SK-N-SH treated with all-trans-retinoic acid at 6 μM for 48 hours (cell line): Measurements from ENCODE around the gene FAM83D.

ENCODE experiments used
- ARNTL ChIP-seq: fragments of 450-650 bp; formaldehyde crosslinking; IDR thresholded peaks from 2 replicates; pipeline ENCODE4 v1.5.0; 2020; ENCODE audit warnings: low read depth, mild to moderate bottlenecking, moderate library complexity, borderline replicate concordance
- BACH2 ChIP-seq: fragments of 250-450 bp; sonication (Bioruptor Pico); IDR thresholded peaks from 2 replicates; pipeline ENCODE4 v1.9.0; 2021; ENCODE audit warnings: mild to moderate bottlenecking, borderline replicate concordance
- POU6F1 ChIP-seq: fragments of 250-450 bp; sonication (Bioruptor Pico); IDR thresholded peaks from 2 replicates; pipeline ENCODE4 v1.8.0; 2021; ENCODE audit warnings: low read depth, mild to moderate bottlenecking, moderate library complexity, borderline replicate concordance
- RARB ChIP-seq: fragments of 250-450 bp; sonication (Bioruptor Pico); IDR thresholded peaks from 2 replicates; pipeline ENCODE4 v1.8.0; 2021; ENCODE audit warnings: mild to moderate bottlenecking, moderate library complexity
- ZC3H10 ChIP-seq: fragments of 250-450 bp; sonication (Bioruptor Pico); IDR thresholded peaks from 2 replicates; pipeline ENCODE4 v1.5.1; 2021; ENCODE audit warnings: mild to moderate bottlenecking, moderate library complexity

GRCh38 chr20:38894091-38894847, 31.9 kb upstream of the FAM83D start:
- TF ChIP-seq RARB (CRISPR knock-in tag) (no peak), BACH2 (CRISPR knock-in tag) (no peak), ARNTL (no peak), POU6F1 (CRISPR knock-in tag) (no peak), ZC3H10 (CRISPR knock-in tag) (no peak)
